Measurements from ENCODE around the gene ALPG.

DNA sequence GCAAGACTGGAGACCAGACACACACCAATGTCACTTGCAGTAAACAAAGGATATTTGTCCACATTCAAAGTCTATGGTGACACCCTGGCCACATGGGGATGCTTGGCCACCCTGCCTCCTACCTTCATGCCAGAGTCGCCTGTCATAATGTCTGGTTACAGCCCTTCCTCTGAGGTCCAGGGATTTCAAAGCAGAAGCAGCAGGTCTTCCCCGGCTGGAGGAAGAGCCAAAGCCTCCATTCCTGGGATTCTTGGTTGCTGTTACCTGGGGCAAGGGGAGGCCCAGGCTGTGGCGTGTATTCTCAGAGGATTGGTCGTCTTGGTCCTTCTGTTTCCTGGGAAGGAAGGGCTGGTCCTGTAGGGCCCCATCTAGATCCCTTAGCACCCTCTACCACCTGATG is 30.4 kb upstream of the ALPG start:
- TF ChIP-seq ELF4 (CRISPR knock-in tag; IDR thresholded peaks at IDR 0.05; ENCODE audit: borderline replicate concordance) (no peak), MAFF (IDR thresholded peaks at IDR 0.05; ENCODE audit: low read depth, low read length) (no peak), POLR2AphosphoS5 (IDR thresholded peaks at IDR 0.05; ENCODE audit: low read depth, low read length) (no peak), FOSL1 (CRISPR knock-in tag; IDR thresholded peaks at IDR 0.05; ENCODE audit: borderline replicate concordance) (no peak), ZNF205 (CRISPR knock-in tag; IDR thresholded peaks at IDR 0.05) (no peak), ZNF883 (CRISPR knock-in tag; IDR thresholded peaks at IDR 0.05; ENCODE audit: not compliant biosample characterization) (no peak), HDAC6 (IDR thresholded peaks at IDR 0.05; ENCODE audit: low read depth, low read length) (no peak), IKZF4 (CRISPR knock-in tag; IDR thresholded peaks at IDR 0.05; ENCODE audit: borderline replicate concordance, low read depth, not compliant biosample characterization) (no peak)
- TF ChIP-seq, protein P1, sequence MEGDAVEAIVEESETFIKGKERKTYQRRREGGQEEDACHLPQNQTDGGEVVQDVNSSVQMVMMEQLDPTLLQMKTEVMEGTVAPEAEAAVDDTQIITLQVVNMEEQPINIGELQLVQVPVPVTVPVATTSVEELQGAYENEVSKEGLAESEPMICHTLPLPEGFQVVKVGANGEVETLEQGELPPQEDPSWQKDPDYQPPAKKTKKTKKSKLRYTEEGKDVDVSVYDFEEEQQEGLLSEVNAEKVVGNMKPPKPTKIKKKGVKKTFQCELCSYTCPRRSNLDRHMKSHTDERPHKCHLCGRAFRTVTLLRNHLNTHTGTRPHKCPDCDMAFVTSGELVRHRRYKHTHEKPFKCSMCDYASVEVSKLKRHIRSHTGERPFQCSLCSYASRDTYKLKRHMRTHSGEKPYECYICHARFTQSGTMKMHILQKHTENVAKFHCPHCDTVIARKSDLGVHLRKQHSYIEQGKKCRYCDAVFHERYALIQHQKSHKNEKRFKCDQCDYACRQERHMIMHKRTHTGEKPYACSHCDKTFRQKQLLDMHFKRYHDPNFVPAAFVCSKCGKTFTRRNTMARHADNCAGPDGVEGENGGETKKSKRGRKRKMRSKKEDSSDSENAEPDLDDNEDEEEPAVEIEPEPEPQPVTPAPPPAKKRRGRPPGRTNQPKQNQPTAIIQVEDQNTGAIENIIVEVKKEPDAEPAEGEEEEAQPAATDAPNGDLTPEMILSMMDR (CRISPR knock-in tag; IDR thresholded peaks at IDR 0.05), result no peak

All from HepG2 (cell line).